Astrocyte (in vitro differentiated cells and primary cell): ENCODE measurements around the gene UGT1A7. TPM values are rescaled to one million over a fixed set of nuclear protein-coding genes. Genes with fewer than 3 reads are reported as not detected.
"Not testable (repeated sequence)": the region's sequence is repeated elsewhere in the genome, so short reads cannot be mapped to it uniquely, and the experiment has no call there.

ENCODE experiments used
- DNase-seq: peaks from one replicate; pipeline ENCODE4 v3.0.0-alpha.2; 2010; ENCODE audit warnings: low read depth
- FAIRE-seq: peaks from 2 replicates; lab custom pipeline; 2011; peaks lifted over from hg19 to GRCh38; lab: Jason Lieb, UNC
- H2AFZ ChIP-seq: 2 replicates; pipeline ENCODE4 v1.6.0; 2012; ENCODE audit warnings: low read depth, low read length, inconsistent platforms
- H3K27ac ChIP-seq: 2 replicates; pipeline ENCODE4 v1.5.1; 2011; ENCODE audit warnings: low read depth, low read length, inconsistent platforms
- H3K27me3 ChIP-seq: 2 replicates; pipeline ENCODE4 v1.6.0; 2011; ENCODE audit warnings: low read length, inconsistent platforms; ENCODE audit not compliant: insufficient read depth
- H3K36me3 ChIP-seq: 2 replicates; pipeline ENCODE4 v1.5.1; 2011; ENCODE audit warnings: low read length, inconsistent platforms; ENCODE audit not compliant: insufficient read depth
- H3K4me1 ChIP-seq: 2 replicates; pipeline ENCODE4 v1.5.1; 2011; ENCODE audit warnings: low read length, inconsistent platforms; ENCODE audit not compliant: insufficient read depth
- H3K4me2 ChIP-seq: 2 replicates; pipeline ENCODE4 v1.6.0; 2012; ENCODE audit warnings: low read length, inconsistent platforms
- H3K4me3 ChIP-seq: 2 replicates; pipeline ENCODE4 v1.5.1; 2011; ENCODE audit warnings: low read depth, mild to moderate bottlenecking, low read length, inconsistent platforms; ENCODE audit not compliant: insufficient read depth
- H3K79me2 ChIP-seq: 2 replicates; pipeline ENCODE4 v1.6.0; 2012; ENCODE audit warnings: mild to moderate bottlenecking, low read length, inconsistent platforms; ENCODE audit not compliant: insufficient read depth
- H3K9ac ChIP-seq: 2 replicates; pipeline ENCODE4 v1.6.0; 2012; ENCODE audit warnings: mild to moderate bottlenecking, low read length, inconsistent platforms
- H3K9me3 ChIP-seq: 2 replicates; pipeline ENCODE4 v1.5.1; 2012; ENCODE audit warnings: low read depth, mild to moderate bottlenecking, low read length, inconsistent platforms; ENCODE audit not compliant: insufficient read depth
- H4K20me1 ChIP-seq: 2 replicates; pipeline ENCODE4 v1.6.0; 2012; ENCODE audit warnings: low read length, inconsistent platforms; ENCODE audit not compliant: insufficient read depth
- H3K27ac Mint-ChIP-seq: one replicate; pipeline ENCODE4 v1.8.0; 2021; ENCODE audit warnings: mild to moderate bottlenecking, mixed read lengths; ENCODE audit not compliant: unreplicated experiment
- H3K27me3 Mint-ChIP-seq: one replicate; pipeline ENCODE4 v1.8.0; 2021; ENCODE audit warnings: low read depth, mixed read lengths; ENCODE audit not compliant: unreplicated experiment
- H3K36me3 Mint-ChIP-seq: one replicate; pipeline ENCODE4 v1.8.0; 2021; ENCODE audit warnings: low read depth, mixed read lengths; ENCODE audit not compliant: unreplicated experiment
- H3K4me1 Mint-ChIP-seq: one replicate; pipeline ENCODE4 v1.8.0; 2021; ENCODE audit warnings: low read depth, mixed read lengths; ENCODE audit not compliant: unreplicated experiment
- H3K4me3 Mint-ChIP-seq: one replicate; pipeline ENCODE4 v1.8.0; 2021; ENCODE audit warnings: mild to moderate bottlenecking, moderate library complexity, mixed read lengths; ENCODE audit not compliant: unreplicated experiment
- H3K9me3 Mint-ChIP-seq: one replicate; pipeline ENCODE4 v1.8.0; 2021; ENCODE audit warnings: mild to moderate bottlenecking, mixed read lengths; ENCODE audit not compliant: unreplicated experiment
- EZH2 ChIP-seq: IDR thresholded peaks from 2 replicates; pipeline ENCODE4 v1.6.1; 2012; ENCODE audit warnings: mild to moderate bottlenecking, low read length, inconsistent platforms; ENCODE audit not compliant: insufficient read depth
- total RNA-seq: library from RNA; stranded (reverse); gene quantifications from 2 replicates; pipeline ENCODE4 v1.2.1, GENCODE V29; 2021
- TF ChIP-seq, protein P1 (sequence below): IDR thresholded peaks from 2 replicates; pipeline ENCODE4 v1.5.1; 2011; ENCODE audit warnings: low read depth, mild to moderate bottlenecking, inconsistent platforms, low read length, moderate library complexity; ENCODE audit not compliant: insufficient read depth

UGT1A7 gene
- total RNA-seq, 1 donor from 2014 or later = not detected

DNA sequence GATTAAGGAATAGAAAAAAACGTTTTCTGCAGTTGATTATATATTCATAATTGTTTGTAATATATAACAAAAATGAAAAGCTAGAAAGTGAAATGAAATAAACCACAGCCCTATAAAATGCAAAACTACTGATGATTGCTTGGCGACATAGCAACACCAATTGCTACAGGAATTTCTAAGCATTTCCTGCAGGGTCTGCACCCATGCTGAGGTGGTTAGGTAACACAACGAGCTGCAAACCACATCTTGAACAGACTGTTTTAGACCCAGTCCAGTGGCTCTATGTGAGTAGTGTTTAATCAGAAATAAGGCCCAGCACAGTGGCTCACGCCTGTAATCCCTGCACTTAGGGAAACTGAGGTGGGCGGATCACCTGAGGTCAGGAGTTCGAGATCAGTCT lies 27.2 kb upstream of the UGT1A7 start:
- Histone ChIP-seq H3K36me3 (no peaks in the 10 kb centered on the region), H3K27ac (no peak overlapping the region), H3K4me3 (no peak overlapping the region), H2AFZ (no peak overlapping the region), H3K4me1 (no peaks in the 10 kb centered on the region), H4K20me1 (no peaks in the 10 kb centered on the region), H3K27me3 (no peaks in the 10 kb centered on the region), H3K9ac (no peak overlapping the region), H3K79me2 (no peaks in the 10 kb centered on the region), H3K9me3 (no peaks in the 10 kb centered on the region), H3K4me2 (no peak overlapping the region)
- H3K4me1 Mint-ChIP-seq = no peaks in the 10 kb centered on the region
- peaks cover 1% of the 10 kb centered on the region for H3K9me3 Mint-ChIP-seq
- no peaks in the 10 kb centered on the region for H3K36me3 Mint-ChIP-seq
- peaks cover 11% of the 10 kb centered on the region for H3K27me3 Mint-ChIP-seq
- TF ChIP-seq, protein P1, sequence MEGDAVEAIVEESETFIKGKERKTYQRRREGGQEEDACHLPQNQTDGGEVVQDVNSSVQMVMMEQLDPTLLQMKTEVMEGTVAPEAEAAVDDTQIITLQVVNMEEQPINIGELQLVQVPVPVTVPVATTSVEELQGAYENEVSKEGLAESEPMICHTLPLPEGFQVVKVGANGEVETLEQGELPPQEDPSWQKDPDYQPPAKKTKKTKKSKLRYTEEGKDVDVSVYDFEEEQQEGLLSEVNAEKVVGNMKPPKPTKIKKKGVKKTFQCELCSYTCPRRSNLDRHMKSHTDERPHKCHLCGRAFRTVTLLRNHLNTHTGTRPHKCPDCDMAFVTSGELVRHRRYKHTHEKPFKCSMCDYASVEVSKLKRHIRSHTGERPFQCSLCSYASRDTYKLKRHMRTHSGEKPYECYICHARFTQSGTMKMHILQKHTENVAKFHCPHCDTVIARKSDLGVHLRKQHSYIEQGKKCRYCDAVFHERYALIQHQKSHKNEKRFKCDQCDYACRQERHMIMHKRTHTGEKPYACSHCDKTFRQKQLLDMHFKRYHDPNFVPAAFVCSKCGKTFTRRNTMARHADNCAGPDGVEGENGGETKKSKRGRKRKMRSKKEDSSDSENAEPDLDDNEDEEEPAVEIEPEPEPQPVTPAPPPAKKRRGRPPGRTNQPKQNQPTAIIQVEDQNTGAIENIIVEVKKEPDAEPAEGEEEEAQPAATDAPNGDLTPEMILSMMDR = no peak
- TF ChIP-seq EZH2 = no peak
- no peak overlapping the region for H3K27ac Mint-ChIP-seq
- FAIRE-seq (no peak), DNase-seq (no peak)
- H3K4me3 Mint-ChIP-seq = no peak overlapping the region

DNA sequence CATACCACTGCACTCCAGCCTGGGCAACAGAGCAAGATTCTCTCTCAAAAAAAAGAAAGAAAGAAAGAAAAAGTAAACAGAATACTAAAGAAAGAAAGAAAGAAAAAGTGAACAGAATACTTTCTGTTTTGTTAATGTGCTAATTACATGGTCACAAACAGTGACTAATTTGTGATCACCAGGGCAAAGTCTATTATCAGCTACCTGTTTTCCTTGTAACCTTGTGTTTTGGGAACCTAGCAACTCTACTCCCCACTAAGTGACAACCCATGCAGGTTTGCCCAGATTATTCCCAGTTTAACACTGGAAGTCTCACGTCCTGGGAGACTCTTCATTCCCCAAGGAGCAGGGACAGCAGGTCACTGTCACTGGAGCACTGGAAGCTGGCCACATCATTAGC lies 26.7 kb upstream of the UGT1A7 start:
- H3K27me3 Mint-ChIP-seq = peaks cover 12% of the 10 kb centered on the region
- no peaks in the 10 kb centered on the region for H3K27me3 ChIP-seq
- H3K4me1 ChIP-seq = no peaks in the 10 kb centered on the region
- H3K4me2 ChIP-seq = no peak overlapping the region
- H4K20me1 ChIP-seq = no peaks in the 10 kb centered on the region
- no peaks in the 10 kb centered on the region for H3K79me2 ChIP-seq
- peaks cover 3% of the 10 kb centered on the region for H3K9me3 Mint-ChIP-seq
- DNase-seq (no peak), FAIRE-seq (no peak)
- TF ChIP-seq EZH2 = no peak
- TF ChIP-seq, protein P1 = no peak
- H3K4me3 ChIP-seq = no peak overlapping the region
- H3K27ac ChIP-seq = no peak overlapping the region
- H3K4me3 Mint-ChIP-seq = no peak overlapping the region
- H3K27ac Mint-ChIP-seq = no peak overlapping the region
- H3K9ac ChIP-seq = no peak overlapping the region
- no peaks in the 10 kb centered on the region for H3K36me3 ChIP-seq
- no peaks in the 10 kb centered on the region for H3K9me3 ChIP-seq
- no peaks in the 10 kb centered on the region for H3K4me1 Mint-ChIP-seq
- no peak overlapping the region for H2AFZ ChIP-seq
- H3K36me3 Mint-ChIP-seq = no peaks in the 10 kb centered on the region

DNA sequence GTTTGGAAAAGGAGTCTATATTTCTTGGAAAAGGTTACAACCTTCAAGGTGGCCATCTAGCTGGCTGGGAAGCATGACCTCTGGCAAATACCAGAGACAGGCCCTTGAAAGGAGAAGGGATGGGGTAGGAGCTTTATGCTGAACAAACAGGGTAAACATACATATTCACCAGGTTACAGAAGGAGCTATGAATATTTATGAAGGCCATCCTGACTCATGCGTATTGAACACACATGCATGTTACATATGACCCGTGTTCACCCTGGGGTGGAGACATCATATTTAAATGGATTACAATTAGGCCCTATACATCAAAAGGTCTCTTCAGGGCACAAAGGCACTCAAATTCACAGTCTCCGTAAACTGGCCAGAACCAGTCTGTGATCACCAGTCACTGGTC lies 25.8 kb upstream of the UGT1A7 start:
- peaks cover 13% of the 10 kb centered on the region for H3K27me3 Mint-ChIP-seq
- H3K4me3 ChIP-seq, H2AFZ ChIP-seq, H3K27ac ChIP-seq, H3K27me3 ChIP-seq, H3K9me3 ChIP-seq, H3K9me3 Mint-ChIP-seq, H3K36me3 Mint-ChIP-seq, H3K27ac Mint-ChIP-seq, H3K4me1 Mint-ChIP-seq, H3K4me3 Mint-ChIP-seq, DNase-seq, H3K4me1 ChIP-seq, H3K4me2 ChIP-seq, H3K79me2 ChIP-seq, H3K9ac ChIP-seq, FAIRE-seq, H4K20me1 ChIP-seq, H3K36me3 ChIP-seq: not testable (repeated sequence)
